ENCODE results near the gene IGF2BP2. TPM values are rescaled to one million over a fixed set of nuclear protein-coding genes. Genes with fewer than 3 reads are reported as not detected.

The IGF2BP2 gene
- total and polyA plus RNA-seq, 2 of the 13 experiments (the other 11 are each of a cell fraction or from before 2014, with no cell fraction given), result 6.5 to 46.0 TPM

DNA sequence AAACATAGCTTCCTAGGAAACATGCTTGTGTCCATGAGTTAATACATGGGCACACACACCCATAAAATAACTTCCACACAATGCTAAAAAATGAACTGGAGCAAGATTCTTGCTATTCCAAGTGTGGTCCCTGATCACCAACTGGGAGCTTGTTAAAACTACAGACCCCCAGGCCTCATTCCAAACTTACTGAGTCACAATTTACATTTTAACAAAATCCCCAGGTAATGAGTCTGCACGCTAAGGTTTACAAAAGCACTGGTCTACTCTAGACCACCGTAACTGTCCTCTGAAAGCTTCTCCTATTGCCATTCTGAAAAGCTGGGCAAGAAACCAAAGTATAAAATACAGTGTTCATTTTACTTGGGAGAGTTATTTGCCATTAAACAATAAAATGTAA lies 45.4 kb downstream of the IGF2BP2 start:
- Histone ChIP-seq H3K4me1 (ENCODE audit: insufficient read depth, low read length) (peaks cover 68% of the 10 kb centered on the region), H3K79me2 (ENCODE audit: insufficient read depth, low read length) (peaks cover 100% of the 10 kb centered on the region), H4K20me1 (ENCODE audit: insufficient read depth, low read length) (peaks cover 93% of the 10 kb centered on the region), H3K9me3 (ENCODE audit: low read length) (no peaks in the 10 kb centered on the region), H3K4me2 (ENCODE audit: low read depth, low read length) (no peak overlapping the region), H2AFZ (ENCODE audit: low read length) (no peak overlapping the region), H3K9ac (ENCODE audit: insufficient read depth, low read depth, low read length) (no peak overlapping the region), H3K27me3 (ENCODE audit: control insufficient read depth in 1 of 2, insufficient read depth in 2 of 2, low read length in 2 of 2) (no peaks in the 10 kb centered on the region), H3K36me3 (replicated peaks in 1 of 2; ENCODE audit: control insufficient read depth in 1 of 2, insufficient read depth in 2 of 2, low read length in 2 of 2) (peaks cover 5 to 16% of the 10 kb centered on the region in 2 experiments), H3K4me3 (replicated peaks in 1 of 3; ENCODE audit: insufficient read depth in 1 of 3, low read depth in 2 of 3, low read length in 3 of 3) (no peak overlapping the region), H3K27ac (ENCODE audit: extremely low read length, insufficient read depth, low read length) (no peak overlapping the region)
- DNase-seq (ENCODE audit: low spot score) (no peak), ATAC-seq (no peak), FAIRE-seq (no peak)
- intact Hi-C loops (cut with micrococcal nuclease; ENCODE audit: unreplicated experiment) (no loop called here), in situ Hi-C loops (cut with HindIII; ENCODE audit: extremely low pct_ligation_motif_present, low pct_unique_long_range_greater_than_20kb) (no loop called here)
- POLR2A ChIA-PET, result no interaction called here
- BruUV-seq (replicated peaks), result no TSS peak
- CTCF ChIA-PET (ENCODE audit: low intra/inter-chr PET ratio, low total read pairs), result no interaction called here
- 86% methylated on average over 2 of the region's 2 CpGs for WGBS (ENCODE audit: low lambda C conversion rate)
- TF ChIP-seq ZNF761 (CRISPR knock-in tag; conservative IDR thresholded peaks at IDR 0.05) (no peak), ZFP41 (CRISPR knock-in tag; IDR thresholded peaks at IDR 0.05; ENCODE audit: borderline replicate concordance) (no peak), ZFYVE20 (CRISPR knock-in tag; IDR thresholded peaks at IDR 0.05; ENCODE audit: borderline replicate concordance, low read depth) (no peak), SUZ12 (IDR thresholded peaks at IDR 0.05; ENCODE audit: low read depth, low read length) (no peak), ZNF724P (CRISPR knock-in tag; IDR thresholded peaks at IDR 0.05; ENCODE audit: borderline replicate concordance) (no peak)
- TF ChIP-seq, protein P1, sequence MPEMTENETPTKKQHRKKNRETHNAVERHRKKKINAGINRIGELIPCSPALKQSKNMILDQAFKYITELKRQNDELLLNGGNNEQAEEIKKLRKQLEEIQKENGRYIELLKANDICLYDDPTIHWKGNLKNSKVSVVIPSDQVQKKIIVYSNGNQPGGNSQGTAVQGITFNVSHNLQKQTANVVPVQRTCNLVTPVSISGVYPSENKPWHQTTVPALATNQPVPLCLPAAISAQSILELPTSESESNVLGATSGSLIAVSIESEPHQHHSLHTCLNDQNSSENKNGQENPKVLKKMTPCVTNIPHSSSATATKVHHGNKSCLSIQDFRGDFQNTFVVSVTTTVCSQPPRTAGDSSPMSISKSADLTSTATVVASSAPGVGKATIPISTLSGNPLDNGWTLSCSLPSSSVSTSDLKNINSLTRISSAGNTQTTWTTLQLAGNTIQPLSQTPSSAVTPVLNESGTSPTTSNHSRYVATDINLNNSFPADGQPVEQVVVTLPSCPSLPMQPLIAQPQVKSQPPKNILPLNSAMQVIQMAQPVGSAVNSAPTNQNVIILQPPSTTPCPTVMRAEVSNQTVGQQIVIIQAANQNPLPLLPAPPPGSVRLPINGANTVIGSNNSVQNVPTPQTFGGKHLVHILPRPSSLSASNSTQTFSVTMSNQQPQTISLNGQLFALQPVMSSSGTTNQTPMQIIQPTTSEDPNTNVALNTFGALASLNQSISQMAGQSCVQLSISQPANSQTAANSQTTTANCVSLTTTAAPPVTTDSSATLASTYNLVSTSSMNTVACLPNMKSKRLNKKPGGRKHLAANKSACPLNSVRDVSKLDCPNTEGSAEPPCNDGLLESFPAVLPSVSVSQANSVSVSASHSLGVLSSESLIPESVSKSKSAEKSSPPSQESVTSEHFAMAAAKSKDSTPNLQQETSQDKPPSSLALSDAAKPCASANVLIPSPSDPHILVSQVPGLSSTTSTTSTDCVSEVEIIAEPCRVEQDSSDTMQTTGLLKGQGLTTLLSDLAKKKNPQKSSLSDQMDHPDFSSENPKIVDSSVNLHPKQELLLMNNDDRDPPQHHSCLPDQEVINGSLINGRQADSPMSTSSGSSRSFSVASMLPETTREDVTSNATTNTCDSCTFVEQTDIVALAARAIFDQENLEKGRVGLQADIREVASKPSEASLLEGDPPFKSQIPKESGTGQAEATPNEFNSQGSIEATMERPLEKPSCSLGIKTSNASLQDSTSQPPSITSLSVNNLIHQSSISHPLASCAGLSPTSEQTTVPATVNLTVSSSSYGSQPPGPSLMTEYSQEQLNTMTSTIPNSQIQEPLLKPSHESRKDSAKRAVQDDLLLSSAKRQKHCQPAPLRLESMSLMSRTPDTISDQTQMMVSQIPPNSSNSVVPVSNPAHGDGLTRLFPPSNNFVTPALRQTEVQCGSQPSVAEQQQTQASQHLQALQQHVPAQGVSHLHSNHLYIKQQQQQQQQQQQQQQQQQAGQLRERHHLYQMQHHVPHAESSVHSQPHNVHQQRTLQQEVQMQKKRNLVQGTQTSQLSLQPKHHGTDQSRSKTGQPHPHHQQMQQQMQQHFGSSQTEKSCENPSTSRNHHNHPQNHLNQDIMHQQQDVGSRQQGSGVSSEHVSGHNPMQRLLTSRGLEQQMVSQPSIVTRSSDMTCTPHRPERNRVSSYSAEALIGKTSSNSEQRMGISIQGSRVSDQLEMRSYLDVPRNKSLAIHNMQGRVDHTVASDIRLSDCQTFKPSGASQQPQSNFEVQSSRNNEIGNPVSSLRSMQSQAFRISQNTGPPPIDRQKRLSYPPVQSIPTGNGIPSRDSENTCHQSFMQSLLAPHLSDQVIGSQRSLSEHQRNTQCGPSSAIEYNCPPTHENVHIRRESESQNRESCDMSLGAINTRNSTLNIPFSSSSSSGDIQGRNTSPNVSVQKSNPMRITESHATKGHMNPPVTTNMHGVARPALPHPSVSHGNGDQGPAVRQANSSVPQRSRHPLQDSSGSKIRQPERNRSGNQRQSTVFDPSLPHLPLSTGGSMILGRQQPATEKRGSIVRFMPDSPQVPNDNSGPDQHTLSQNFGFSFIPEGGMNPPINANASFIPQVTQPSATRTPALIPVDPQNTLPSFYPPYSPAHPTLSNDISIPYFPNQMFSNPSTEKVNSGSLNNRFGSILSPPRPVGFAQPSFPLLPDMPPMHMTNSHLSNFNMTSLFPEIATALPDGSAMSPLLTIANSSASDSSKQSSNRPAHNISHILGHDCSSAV (CRISPR knock-in tag; IDR thresholded peaks at IDR 0.05; ENCODE audit: borderline replicate concordance), result no peak
- TF ChIP-seq, protein P2, sequence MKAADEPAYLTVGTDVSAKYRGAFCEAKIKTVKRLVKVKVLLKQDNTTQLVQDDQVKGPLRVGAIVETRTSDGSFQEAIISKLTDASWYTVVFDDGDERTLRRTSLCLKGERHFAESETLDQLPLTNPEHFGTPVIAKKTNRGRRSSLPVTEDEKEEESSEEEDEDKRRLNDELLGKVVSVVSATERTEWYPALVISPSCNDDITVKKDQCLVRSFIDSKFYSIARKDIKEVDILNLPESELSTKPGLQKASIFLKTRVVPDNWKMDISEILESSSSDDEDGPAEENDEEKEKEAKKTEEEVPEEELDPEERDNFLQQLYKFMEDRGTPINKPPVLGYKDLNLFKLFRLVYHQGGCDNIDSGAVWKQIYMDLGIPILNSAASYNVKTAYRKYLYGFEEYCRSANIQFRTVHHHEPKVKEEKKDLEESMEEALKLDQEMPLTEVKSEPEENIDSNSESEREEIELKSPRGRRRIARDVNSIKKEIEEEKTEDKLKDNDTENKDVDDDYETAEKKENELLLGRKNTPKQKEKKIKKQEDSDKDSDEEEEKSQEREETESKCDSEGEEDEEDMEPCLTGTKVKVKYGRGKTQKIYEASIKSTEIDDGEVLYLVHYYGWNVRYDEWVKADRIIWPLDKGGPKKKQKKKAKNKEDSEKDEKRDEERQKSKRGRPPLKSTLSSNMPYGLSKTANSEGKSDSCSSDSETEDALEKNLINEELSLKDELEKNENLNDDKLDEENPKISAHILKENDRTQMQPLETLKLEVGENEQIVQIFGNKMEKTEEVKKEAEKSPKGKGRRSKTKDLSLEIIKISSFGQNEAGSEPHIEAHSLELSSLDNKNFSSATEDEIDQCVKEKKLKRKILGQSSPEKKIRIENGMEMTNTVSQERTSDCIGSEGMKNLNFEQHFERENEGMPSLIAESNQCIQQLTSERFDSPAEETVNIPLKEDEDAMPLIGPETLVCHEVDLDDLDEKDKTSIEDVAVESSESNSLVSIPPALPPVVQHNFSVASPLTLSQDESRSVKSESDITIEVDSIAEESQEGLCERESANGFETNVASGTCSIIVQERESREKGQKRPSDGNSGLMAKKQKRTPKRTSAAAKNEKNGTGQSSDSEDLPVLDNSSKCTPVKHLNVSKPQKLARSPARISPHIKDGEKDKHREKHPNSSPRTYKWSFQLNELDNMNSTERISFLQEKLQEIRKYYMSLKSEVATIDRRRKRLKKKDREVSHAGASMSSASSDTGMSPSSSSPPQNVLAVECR (CRISPR knock-in tag; IDR thresholded peaks at IDR 0.05; ENCODE audit: borderline replicate concordance), result no peak
- TF ChIP-seq, protein P3, sequence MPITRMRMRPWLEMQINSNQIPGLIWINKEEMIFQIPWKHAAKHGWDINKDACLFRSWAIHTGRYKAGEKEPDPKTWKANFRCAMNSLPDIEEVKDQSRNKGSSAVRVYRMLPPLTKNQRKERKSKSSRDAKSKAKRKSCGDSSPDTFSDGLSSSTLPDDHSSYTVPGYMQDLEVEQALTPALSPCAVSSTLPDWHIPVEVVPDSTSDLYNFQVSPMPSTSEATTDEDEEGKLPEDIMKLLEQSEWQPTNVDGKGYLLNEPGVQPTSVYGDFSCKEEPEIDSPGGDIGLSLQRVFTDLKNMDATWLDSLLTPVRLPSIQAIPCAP (CRISPR knock-in tag; IDR thresholded peaks at IDR 0.05; ENCODE audit: low read depth), result no peak
- TF ChIP-seq, protein P4, sequence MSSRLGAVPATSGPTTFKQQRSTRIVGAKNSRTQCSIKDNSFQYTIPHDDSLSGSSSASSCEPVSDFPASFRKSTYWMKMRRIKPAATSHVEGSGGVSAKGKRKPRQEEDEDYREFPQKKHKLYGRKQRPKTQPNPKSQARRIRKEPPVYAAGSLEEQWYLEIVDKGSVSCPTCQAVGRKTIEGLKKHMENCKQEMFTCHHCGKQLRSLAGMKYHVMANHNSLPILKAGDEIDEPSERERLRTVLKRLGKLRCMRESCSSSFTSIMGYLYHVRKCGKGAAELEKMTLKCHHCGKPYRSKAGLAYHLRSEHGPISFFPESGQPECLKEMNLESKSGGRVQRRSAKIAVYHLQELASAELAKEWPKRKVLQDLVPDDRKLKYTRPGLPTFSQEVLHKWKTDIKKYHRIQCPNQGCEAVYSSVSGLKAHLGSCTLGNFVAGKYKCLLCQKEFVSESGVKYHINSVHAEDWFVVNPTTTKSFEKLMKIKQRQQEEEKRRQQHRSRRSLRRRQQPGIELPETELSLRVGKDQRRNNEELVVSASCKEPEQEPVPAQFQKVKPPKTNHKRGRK (CRISPR knock-in tag; IDR thresholded peaks at IDR 0.05), result no peak
